ENCODE results near the gene SHF. TPM values are rescaled to one million over a fixed set of nuclear protein-coding genes. Genes with fewer than 3 reads are reported as not detected.
A peak's percentile ranks its signal among the peaks of the same experiment; 100 is the strongest.
"Not testable (repeated sequence)": the region's sequence is repeated elsewhere in the genome, so short reads cannot be mapped to it uniquely, and the experiment has no call there.

The SHF gene, protein sequence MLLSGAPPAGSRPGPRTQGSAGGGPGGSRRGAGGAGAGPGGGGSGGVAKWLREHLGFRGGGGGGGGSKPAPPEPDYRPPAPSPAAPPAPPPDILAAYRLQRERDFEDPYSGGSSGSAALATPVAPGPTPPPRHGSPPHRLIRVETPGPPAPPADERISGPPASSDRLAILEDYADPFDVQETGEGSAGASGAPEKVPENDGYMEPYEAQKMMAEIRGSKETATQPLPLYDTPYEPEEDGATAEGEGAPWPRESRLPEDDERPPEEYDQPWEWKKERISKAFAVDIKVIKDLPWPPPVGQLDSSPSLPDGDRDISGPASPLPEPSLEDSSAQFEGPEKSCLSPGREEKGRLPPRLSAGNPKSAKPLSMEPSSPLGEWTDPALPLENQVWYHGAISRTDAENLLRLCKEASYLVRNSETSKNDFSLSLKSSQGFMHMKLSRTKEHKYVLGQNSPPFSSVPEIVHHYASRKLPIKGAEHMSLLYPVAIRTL
- total RNA-seq = 10 to 100 TPM; 42.0 to 53.8 TPM
- polyA plus RNA-seq (2013, experiment 1 of 2) = 45.2 TPM
- 43.5 TPM for polyA plus RNA-seq (2013, experiment 2 of 2)
- long read RNA-seq, experiment 1, partial matches to known transcripts = 8 of 20 reads
- long read RNA-seq, experiment 1, other reads (novel, unspliced or antisense) = 8 of 20 reads
- long read RNA-seq, experiment 2, transcript SHF-207 (6 exons, 2,062 nt) = major isoform, 12 of 56 reads
- long read RNA-seq, experiment 2, transcript SHF-208 (4 exons, 1,731 nt) = minor isoform, 11 of 56 reads
- long read RNA-seq, experiment 2, partial matches to known transcripts = 5 of 56 reads
- long read RNA-seq, experiment 2, other reads (novel, unspliced or antisense) = 28 of 56 reads
- long read RNA-seq, experiment 3, partial matches to known transcripts = 1 of 12 reads
- long read RNA-seq, experiment 3, other reads (novel, unspliced or antisense) = 11 of 12 reads
- long read RNA-seq, experiment 4, partial matches to known transcripts = 5 of 6 reads
- long read RNA-seq, experiment 4, other reads (novel, unspliced or antisense) = 1 of 6 reads

GRCh38 chr15:45187894-45188830, at the start of gene SHF:
TSS of gene SHF (minus strand) at chr15:45187966. CDS start at chr15:45187951, 15 bp downstream.
- Histone ChIP-seq H3K27me3 (ENCODE audit: control insufficient read depth, insufficient read depth, low read length, poor library complexity, severe bottlenecking) (peaks cover 25% of the 10 kb centered on the region), H3K9ac (ENCODE audit: extremely low read depth, low read length, poor library complexity, severe bottlenecking) (peak within 1 kb of the TSS; percentile 9), H3K4me1 (ENCODE audit: control insufficient read depth, insufficient read depth, low read length) (peaks cover 6% of the 10 kb centered on the region), H3K36me3 (ENCODE audit: control insufficient read depth, insufficient read depth, low read length) (no peaks in the 10 kb centered on the region), H3K4me3 (ENCODE audit: low read length) (peak within 1 kb of the TSS; percentile 81), H3K9me3 (ENCODE audit: control insufficient read depth, low read length) (no peaks in the 10 kb centered on the region), H3K27ac (ENCODE audit: low read depth, low read length) (peak within 1 kb of the TSS; percentile 57)
- peak within 1 kb of the TSS; percentile 78 for H3K27ac Mint-ChIP-seq
- peak; percentile 86 for DNase-seq
- 8 to 27% methylated on average over 10 to 41 of the region's 57 CpGs for WGBS, 2 experiments (ENCODE audit: insufficient coverage in 1 of 2, insufficient read length in 1 of 2)
- H3K4me1 Mint-ChIP-seq = peaks cover 32% of the 10 kb centered on the region
- peak within 1 kb of the TSS; percentile 92 for H3K4me3 Mint-ChIP-seq
- H3K27me3 Mint-ChIP-seq (ENCODE audit: insufficient read depth) = peaks cover 30% of the 10 kb centered on the region
- H3K9me3 Mint-ChIP-seq = no peaks in the 10 kb centered on the region
- peaks cover 4% of the 10 kb centered on the region for H3K36me3 Mint-ChIP-seq (ENCODE audit: low read depth)
- TF ChIP-seq, protein P1, sequence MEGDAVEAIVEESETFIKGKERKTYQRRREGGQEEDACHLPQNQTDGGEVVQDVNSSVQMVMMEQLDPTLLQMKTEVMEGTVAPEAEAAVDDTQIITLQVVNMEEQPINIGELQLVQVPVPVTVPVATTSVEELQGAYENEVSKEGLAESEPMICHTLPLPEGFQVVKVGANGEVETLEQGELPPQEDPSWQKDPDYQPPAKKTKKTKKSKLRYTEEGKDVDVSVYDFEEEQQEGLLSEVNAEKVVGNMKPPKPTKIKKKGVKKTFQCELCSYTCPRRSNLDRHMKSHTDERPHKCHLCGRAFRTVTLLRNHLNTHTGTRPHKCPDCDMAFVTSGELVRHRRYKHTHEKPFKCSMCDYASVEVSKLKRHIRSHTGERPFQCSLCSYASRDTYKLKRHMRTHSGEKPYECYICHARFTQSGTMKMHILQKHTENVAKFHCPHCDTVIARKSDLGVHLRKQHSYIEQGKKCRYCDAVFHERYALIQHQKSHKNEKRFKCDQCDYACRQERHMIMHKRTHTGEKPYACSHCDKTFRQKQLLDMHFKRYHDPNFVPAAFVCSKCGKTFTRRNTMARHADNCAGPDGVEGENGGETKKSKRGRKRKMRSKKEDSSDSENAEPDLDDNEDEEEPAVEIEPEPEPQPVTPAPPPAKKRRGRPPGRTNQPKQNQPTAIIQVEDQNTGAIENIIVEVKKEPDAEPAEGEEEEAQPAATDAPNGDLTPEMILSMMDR (conservative IDR thresholded peaks at IDR 0.05) = no peak

DNA sequence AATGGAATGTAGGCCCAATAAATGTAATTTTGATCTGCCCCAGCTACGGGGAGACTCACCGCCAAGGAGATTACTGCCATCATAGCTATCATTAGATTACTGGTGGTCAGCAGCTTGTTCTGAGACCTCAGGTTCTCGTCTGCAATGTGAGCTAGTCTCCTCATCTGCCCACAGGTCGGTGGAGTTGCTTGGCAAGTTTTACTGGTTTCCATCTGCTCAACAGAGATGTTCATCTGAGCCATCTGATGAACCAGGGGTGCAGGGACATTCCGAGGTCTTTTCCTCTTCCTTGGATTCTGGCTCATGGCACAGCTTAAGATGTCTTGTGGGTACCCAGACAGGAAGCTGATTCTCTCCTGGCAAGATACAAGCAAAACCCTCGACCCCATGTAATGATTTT, 49.0 kb upstream of the SHF start:
- H3K9me3 ChIP-seq (ENCODE audit: control insufficient read depth, low read length) = peaks cover 53% of the 10 kb centered on the region
- not testable (repeated sequence) for H3K4me3 ChIP-seq (ENCODE audit: low read length); DNase-seq; H3K27me3 ChIP-seq (ENCODE audit: control insufficient read depth, insufficient read depth, low read length, poor library complexity, severe bottlenecking); H3K9ac ChIP-seq (ENCODE audit: extremely low read depth, low read length, poor library complexity, severe bottlenecking); H3K27ac ChIP-seq (ENCODE audit: low read depth, low read length); H3K27ac Mint-ChIP-seq; H3K36me3 Mint-ChIP-seq (ENCODE audit: low read depth); H3K4me1 Mint-ChIP-seq; H3K4me1 ChIP-seq (ENCODE audit: control insufficient read depth, insufficient read depth, low read length); H3K36me3 ChIP-seq (ENCODE audit: control insufficient read depth, insufficient read depth, low read length); H3K4me3 Mint-ChIP-seq
- H3K9me3 Mint-ChIP-seq = peaks cover 85% of the 10 kb centered on the region
- peaks cover 22% of the 10 kb centered on the region for H3K27me3 Mint-ChIP-seq (ENCODE audit: insufficient read depth)
- 73 to 74% methylated on average over 5 to 6 of the region's 6 CpGs for WGBS, 2 experiments (ENCODE audit: insufficient coverage in 1 of 2, insufficient read length in 1 of 2)

DNA sequence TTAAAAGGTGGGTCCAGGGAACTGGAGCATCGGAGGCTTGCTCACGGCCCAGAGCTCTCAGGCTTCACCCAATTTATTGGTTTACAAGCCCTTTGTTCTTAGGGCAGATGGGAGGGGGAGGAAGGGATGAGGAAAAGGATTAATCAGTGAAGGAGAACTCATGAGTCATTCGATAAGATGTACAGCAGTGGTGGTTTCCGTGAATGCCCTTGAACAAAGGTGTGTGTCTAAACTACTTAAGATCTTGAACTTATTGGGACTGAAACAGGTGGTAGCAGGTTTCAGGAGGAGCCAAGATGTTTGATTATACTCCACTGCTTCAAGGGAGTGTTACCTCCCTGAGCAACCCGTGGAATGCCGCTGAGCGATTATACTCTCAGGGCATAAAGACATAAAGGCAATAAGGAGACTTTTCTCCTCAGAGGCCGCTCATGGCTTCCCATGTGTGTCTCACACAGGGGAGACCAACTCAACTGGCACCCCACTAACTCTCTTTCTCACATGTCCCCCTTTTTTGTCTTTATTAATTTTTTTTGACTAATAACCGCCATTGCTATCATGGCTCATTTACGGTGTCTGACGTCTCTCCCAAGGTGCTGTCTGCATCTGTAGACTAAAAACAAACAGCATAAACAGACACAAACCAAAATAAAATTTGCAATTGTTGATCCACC, 46.9 kb upstream of the SHF start:
- no peaks in the 10 kb centered on the region for H3K36me3 ChIP-seq (ENCODE audit: control insufficient read depth, insufficient read depth, low read length)
- H3K9ac ChIP-seq (ENCODE audit: extremely low read depth, low read length, poor library complexity, severe bottlenecking) = no peak overlapping the region
- DNase-seq = no peak
- no peak overlapping the region for H3K4me3 ChIP-seq (ENCODE audit: low read length)
- Mint-ChIP-seq H3K27me3 (ENCODE audit: insufficient read depth) (peaks cover 36% of the 10 kb centered on the region), H3K9me3 (peaks cover 69% of the 10 kb centered on the region), H3K4me1 (no peaks in the 10 kb centered on the region), H3K4me3 (no peak overlapping the region), H3K27ac (no peak overlapping the region), H3K36me3 (ENCODE audit: low read depth) (no peaks in the 10 kb centered on the region)
- H3K9me3 ChIP-seq (ENCODE audit: control insufficient read depth, low read length) = peaks cover 39% of the 10 kb centered on the region
- no peak overlapping the region for H3K27ac ChIP-seq (ENCODE audit: low read depth, low read length)
- H3K4me1 ChIP-seq (ENCODE audit: control insufficient read depth, insufficient read depth, low read length) = no peaks in the 10 kb centered on the region
- 71 to 81% methylated on average over 8 to 10 of the region's 11 CpGs for WGBS, 2 experiments (ENCODE audit: insufficient coverage in 1 of 2, insufficient read length in 1 of 2)
- TF ChIP-seq, protein P1 (conservative IDR thresholded peaks at IDR 0.05) = no peak
- no peaks in the 10 kb centered on the region for H3K27me3 ChIP-seq (ENCODE audit: control insufficient read depth, insufficient read depth, low read length, poor library complexity, severe bottlenecking)

Measured in endodermal cell (in vitro differentiated cells).